GM19463 (cell line): Measurements from ENCODE around the gene PTPN1.
"Not testable (repeated sequence)": the region's sequence is repeated elsewhere in the genome, so short reads cannot be mapped to it uniquely, and the experiment has no call there.

Experiments used
- ATAC-seq: cut with Tn5 transposase; IDR thresholded peaks from one replicate; pipeline ENCODE4 v1.9.1; 2021; ENCODE audit warnings: mild to moderate bottlenecking, moderate library complexity; ENCODE audit not compliant: unreplicated experiment

The PTPN1 gene

GRCh38 chr20:50602432-50603088 lies 92.4 kb downstream of the PTPN1 start:
- no peak for ATAC-seq

DNA sequence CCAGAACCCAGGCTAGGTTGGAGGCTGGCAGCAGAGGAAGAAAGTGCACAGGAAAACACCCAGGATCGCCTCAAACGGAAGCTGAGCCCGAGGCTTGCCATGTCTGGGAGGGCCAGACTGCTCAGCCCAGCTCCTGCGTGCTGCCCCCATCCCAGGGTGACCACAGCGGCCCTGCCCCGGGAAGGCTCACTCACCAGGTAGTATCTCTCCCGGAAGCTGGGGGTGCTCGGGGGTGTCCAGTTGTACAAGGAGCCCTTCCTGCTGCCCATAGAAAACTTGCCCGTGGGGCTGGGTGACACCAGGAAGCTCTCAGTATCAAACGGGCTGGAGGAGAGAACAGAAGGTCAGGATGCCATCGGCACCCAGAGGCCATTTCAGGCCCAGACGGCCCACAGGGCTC lies 94.3 kb downstream of the PTPN1 start:
- ATAC-seq: no peak

- no peak for ATAC-seq
Measured at GRCh38 chr20:50605136-50605535, 95.0 kb downstream of the PTPN1 start.

- ATAC-seq: no peak
Measured at GRCh38 chr20:50607436-50607835, 97.3 kb downstream of the PTPN1 start.

- no peak for ATAC-seq
Measured at GRCh38 chr20:50607850-50608749, 97.9 kb downstream of the PTPN1 start.

DNA sequence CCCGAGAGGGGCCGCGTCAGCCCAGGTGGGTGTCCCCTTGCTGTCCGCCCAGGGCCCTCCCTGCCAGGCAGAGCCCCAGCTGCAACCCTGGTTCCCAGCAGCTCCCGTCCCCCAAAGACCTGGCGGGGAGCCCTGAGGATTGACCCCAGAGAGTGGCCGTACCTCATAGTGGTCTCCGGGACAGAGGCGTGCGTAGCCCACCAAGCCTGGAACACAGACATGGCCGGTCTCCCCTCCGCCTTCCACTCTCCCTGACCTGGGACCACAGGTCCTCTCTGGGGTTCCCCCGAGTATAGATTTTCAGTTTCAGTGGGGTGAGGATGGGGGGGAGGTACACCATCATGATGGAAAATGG lies 98.5 kb downstream of the PTPN1 start:
- ATAC-seq: no peak

- ATAC-seq: no peak
Measured at GRCh38 chr20:50609438-50609989, 99.3 kb downstream of the PTPN1 start.

- no peak for ATAC-seq
Measured at GRCh38 chr20:50610212-50610718, 100.1 kb downstream of the PTPN1 start.

DNA sequence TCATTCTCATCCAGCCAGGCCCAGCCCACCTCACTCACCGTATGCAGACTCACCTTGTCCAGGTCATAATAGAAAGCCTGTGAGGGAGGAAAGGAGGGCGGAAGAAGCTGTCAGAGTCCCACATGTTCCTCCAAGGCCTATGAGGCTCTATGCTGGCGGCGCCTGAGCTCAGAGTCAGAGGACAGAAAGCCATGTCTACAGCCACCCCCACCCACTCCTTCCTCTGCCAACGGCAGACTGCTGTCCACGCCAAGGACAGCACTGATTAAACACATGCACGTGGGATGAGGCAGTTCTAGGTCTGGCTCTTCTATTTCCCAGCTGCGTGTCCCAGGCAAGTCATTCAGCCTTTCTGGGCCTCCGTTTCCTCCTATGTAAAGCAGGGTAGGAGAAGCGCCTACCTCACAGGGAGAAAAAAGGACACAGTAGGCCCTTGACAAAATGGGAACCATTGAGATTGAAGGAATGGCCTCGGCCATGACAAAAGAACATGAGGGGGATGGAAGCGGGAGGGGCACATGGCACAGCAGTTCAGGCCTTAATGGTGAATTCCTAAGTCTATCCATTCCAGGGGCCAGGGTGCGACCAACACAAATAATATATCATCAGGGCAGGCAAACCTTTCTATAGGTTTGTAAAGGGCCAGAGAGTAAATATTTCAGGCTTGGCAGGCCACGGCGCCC lies 101.1 kb downstream of the PTPN1 start:
- no peak for ATAC-seq

DNA sequence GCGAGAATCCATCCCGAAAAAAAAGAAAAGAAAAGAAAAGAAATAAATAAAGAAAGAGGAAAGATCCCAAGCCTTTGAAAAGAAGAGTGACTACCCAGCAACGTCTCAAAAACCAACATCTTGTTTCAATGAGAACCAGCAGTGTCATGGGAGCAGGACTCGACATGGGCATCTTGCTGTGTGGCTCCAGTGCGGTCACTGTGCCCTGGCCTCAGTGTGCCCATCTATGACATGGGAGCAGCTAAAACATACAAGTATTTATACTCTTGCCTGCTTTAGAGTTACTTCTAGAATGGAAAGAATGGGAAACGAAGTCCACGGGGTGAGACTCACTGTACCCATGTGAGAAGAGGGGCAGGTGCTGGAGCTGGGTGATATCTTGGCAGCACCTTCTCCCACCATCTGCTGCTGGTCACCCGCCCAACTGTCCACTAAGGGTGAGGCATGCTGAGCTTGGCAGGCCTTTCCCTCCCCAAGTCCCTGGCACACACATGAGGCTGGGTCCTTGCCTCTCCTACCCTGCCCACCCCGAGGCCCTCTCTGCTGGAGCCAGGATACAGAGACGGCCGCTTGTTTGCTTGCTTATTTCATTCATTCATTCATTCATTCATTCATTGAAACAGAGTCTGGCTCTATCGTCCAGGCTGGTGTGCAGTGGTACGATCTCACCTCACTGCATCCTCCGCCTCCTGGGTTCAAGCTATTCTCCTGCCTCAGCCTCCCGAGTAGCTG lies 103.4 kb downstream of the PTPN1 start:
- ATAC-seq: no peak

- ATAC-seq: no peak
Measured at GRCh38 chr20:50615407-50615806, 105.2 kb downstream of the PTPN1 start.

- no peak for ATAC-seq
Measured at GRCh38 chr20:50617022-50617421, 106.8 kb downstream of the PTPN1 start.

- no peak for ATAC-seq
Measured at GRCh38 chr20:50618537-50618936, 108.4 kb downstream of the PTPN1 start.

DNA sequence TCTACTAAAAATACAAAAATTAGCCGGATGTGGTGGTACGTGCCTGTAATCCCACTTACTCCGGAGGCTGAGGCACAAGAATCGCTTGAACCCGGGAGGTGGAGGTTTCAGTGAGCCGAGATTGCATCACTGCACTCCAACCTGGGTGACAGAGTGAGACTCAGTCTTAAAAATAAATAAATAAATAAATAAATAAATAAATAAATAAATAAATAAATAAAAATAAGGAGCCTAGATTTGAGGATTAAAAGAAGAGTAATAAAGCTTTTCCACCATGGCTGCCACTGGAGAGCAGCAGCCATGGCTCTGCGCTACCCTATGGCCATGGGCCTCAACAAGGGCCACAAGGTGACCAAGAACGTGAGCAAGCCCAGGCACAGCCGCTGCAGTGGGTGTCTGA lies 110.3 kb downstream of the PTPN1 start:
- not testable (repeated sequence) for ATAC-seq

- no peak for ATAC-seq
Measured at GRCh38 chr20:50621068-50621665, 111.0 kb downstream of the PTPN1 start.

GRCh38 chr20:50624351-50625016 lies 114.3 kb downstream of the PTPN1 start:
- ATAC-seq: no peak

- no peak for ATAC-seq
Measured at GRCh38 chr20:50625986-50626677, 115.9 kb downstream of the PTPN1 start.

- ATAC-seq: no peak
Measured at GRCh38 chr20:50627747-50628146, 117.6 kb downstream of the PTPN1 start.

DNA sequence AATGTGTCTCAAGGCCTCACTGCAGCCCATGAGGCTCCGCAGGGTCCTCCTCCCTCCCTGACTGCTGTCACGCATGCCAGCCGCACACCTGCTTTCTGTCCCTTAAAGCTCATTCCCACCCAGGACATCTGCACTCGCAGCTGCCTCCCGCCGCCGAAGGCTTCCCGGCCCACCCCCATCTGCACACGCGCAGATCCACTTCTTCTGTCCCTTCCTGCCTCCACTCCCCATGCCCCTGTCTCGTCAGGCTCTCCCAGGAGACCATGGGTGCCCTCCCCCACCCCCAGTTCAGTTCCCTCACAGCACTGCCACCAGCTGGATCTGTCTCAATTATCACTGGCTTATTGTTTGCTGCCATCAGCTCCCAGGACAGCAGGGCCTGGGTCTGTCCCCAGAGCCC lies 118.1 kb downstream of the PTPN1 start:
- no peak for ATAC-seq
